ENCODE measurements around the gene IRF8.
A peak's percentile ranks its signal among the peaks of the same experiment; 100 is the strongest.
"Not testable (repeated sequence)": the region's sequence is repeated elsewhere in the genome, so short reads cannot be mapped to it uniquely, and the experiment has no call there.

The IRF8 gene

DNA sequence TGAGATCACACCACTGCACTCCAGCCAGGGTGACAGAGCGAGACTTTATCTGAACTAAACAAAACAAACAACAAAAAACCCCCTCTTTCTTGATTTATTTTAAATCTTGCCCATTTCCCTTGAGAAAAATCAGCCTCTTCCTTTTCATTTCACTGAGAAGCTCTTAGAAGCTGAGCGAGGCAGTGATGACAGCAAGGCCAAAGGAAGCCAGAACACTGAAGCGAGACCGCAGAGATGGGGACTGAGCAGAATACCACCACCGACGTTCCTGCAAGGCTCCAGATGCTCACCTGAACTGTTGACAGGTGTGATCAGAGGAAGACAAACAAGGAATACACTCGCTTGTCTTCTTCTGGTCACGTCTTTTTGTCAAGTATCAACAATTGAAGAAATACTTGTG is 30.5 kb upstream of the IRF8 start:
- DNase-seq (ENCODE audit: low read depth): no peak

- DNase-seq (ENCODE audit: low read depth): no peak
Observed at GRCh38 chr16:85869206-85869605, 29.8 kb upstream of the IRF8 start.

DNA sequence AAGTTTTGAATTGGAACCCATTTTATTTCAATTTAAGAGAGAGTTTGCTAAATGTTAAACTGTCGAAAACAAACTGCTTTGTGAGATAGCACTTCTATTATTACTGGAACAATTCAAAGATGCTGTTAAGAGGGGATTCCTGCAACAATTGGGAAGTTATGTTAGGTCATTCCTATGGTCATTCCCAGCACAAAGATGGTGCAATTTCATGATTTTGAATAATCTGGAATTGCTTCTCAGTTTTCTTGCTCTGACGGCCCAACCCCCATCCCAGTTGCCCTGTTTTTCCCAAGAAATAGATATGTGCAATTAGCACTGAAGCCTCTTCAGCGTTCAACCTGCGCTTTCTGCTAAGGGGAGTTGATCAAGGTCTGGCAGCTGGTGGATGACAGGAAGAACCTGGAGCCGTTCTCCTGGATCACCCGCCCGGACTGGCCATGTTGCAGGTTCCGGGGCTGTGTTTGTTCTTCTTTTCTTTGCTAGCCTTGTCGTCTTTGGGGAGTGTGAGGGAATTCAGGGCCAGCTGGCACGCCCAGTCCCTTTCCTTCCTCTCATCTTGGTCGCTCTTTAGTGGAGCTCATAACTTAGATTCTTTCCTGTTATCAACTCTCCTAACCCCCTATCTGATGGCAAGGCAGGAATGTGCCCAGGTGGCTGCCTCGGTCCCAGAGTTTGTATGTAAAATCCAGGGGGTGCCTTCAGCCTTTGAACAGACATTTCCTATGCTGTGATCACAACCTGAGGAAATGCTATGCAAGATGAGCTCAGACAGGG is 29.0 kb upstream of the IRF8 start:
- no peak for DNase-seq (ENCODE audit: low read depth)

GRCh38 chr16:85871756-85872155 is 27.2 kb upstream of the IRF8 start:
- DNase-seq (ENCODE audit: low read depth): no peak

GRCh38 chr16:85872734-85873133 is 26.2 kb upstream of the IRF8 start:
- no peak for DNase-seq (ENCODE audit: low read depth)

- no peak for DNase-seq (ENCODE audit: low read depth)
Observed at GRCh38 chr16:85873153-85873552, 25.8 kb upstream of the IRF8 start.

GRCh38 chr16:85874031-85874430 is 24.9 kb upstream of the IRF8 start:
- DNase-seq (ENCODE audit: low read depth): not testable (repeated sequence)

GRCh38 chr16:85878407-85878806 is 20.6 kb upstream of the IRF8 start:
- no peak for DNase-seq (ENCODE audit: low read depth)

DNA sequence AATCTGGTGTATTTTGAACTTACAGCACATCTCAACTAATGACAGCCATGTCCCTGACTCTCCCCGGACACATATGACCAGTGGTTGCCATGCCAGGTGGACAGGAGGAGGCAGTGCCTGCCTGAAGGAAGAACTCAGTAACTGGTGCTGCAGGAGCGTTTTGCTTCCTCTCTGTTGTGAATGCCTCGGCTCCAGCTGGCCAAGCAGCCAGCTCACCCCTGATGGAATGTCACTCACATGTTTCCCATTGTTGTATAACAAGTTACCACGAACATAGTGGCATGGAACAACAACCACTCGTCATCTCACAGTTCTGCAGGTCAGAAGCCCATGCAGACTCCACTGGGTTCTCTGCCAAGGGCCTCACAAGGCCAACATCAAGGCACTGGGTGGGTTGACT is 20.1 kb upstream of the IRF8 start:
- DNase-seq (ENCODE audit: low read depth): peak; percentile 8

DNA sequence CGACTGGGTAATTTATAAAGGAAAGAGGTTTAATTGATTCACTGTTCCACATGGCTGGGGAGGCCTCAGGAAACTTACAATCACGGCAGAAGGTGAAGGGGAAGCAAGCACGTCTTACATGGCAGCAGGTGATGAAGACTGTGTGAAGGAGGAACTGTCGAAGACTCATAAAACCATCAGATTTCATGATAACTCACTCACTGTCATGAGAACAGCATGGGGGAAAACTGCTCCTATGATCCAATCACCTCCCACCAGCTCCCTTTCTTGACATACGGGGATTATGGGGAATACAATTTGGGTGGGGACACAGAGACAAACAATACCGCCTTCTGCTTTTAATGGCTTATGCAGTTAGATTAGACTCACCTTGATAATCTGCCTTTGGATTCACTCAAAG is 19.4 kb upstream of the IRF8 start:
- DNase-seq (ENCODE audit: low read depth): no peak

DNA sequence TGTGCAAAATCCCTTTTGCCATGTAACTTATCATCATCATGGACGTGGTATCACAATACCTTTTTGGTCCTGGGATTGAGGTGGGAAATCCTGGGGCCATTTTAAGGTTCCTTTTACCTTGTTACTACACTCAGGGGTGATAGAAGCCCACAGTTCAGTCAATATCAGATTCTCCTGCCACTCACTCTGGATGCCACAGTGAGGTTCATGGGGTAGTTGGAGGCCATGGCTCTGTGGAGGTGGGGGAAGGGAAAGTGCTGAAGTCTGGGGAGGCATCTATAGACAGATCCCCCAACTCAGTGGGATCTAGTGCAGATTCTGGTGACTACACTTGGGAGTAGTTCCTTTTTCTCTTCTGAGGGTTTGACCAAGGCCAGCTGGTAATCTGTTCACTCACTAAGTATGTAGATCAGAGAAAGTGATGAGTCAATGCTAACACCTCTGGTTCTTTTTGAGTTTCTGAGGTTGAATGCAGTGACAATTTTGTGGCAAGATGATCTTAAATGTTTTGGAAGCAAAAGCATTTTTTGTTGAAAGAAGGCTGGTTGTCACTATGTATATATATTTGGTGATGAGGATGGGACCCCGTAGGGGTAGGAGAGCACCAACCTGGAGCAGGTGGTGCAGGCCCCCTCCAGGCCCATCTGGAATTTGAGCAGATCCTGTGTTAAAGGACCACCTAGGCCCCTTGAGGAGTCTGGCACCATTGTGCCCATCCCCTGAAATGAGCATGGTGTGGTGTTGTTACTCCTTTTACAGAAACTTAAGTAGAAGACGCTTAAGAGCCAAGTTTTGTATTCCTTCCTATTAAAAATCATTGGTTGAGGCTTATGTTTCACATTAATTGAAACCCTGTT is 18.8 kb upstream of the IRF8 start:
- no peak for DNase-seq (ENCODE audit: low read depth)

DNA sequence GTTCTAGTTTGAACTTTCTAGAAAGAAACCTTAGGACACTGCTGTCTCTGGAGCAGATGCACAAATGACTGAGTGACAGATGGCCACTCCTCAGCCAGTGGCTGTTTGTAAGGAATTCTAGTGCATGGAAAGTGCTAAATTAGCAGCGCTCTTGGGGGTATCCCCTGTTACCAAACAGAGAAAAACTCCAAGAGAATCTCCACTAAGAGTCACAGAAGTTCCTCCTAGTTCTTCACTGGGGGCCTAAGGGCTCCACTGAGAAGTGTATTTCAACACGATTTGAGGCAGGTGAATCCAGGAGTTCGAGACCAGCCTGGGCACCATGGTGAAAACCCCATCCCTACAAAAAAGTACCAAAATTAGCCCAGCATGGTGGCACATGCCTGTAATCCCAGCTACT is 18.1 kb upstream of the IRF8 start:
- no peak for DNase-seq (ENCODE audit: low read depth)

DNA sequence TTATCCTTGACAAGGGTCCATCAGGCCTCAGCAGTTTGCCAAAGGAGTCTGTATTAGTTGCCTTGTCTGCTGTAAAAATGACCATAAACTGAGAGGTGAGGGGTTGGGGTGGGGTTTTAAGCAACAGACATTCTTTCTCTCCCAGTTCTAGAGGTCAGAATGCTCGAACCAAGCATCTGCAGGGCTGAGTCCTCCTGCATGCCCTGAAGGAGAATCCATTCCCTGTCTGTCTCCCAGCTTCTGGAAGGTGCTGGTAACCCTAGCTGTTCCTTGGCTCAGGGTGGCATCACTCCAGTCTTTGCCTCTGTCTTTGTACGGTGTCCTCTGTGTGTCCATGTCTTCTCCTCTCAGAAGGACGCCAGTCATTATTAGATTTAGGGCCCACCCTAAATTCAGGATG is 17.5 kb upstream of the IRF8 start:
- DNase-seq (ENCODE audit: low read depth): no peak

DNA sequence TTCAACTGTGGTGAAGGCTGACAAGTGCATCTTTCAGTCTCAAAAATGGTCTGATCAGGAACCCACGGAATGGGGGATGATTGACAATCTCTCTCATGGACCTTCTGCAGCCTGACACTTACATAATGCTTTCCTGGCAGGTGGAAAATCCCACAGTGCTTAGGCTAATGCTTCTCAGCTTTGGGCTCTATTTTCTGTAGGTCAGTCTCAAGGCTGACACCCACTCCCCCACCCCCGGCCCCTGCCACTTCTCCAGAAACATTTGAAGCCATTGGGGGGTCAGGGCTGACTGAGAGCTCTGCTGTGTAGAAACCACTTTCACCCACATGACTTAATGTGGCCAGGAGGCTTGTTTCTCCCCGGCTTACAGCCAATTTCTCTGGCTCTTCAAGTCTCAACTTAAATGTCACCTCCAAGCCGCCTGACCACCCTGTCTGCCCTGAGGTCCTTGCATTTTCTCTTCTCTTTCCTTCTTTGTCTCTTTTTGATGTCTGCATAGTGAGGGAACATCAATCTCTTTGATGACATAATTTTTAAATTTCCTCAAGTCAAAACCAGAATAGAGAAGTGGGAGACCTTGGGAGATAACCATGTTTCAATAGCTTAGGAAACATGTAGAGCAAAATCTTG is 16.7 kb upstream of the IRF8 start:
- DNase-seq (ENCODE audit: low read depth): no peak

- no peak for DNase-seq (ENCODE audit: low read depth)
Observed at GRCh38 chr16:85883813-85884212, 15.1 kb upstream of the IRF8 start.

- DNase-seq (ENCODE audit: low read depth): no peak
Observed at GRCh38 chr16:85884808-85885463, 14.0 kb upstream of the IRF8 start.

- no peak for DNase-seq (ENCODE audit: low read depth)
Observed at GRCh38 chr16:85885537-85885936, 13.4 kb upstream of the IRF8 start.

- no peak for DNase-seq (ENCODE audit: low read depth)
Observed at GRCh38 chr16:85888405-85889331, 10.3 kb upstream of the IRF8 start.

- DNase-seq (ENCODE audit: low read depth): no peak
Observed at GRCh38 chr16:85891033-85891775, 7.8 kb upstream of the IRF8 start.

GRCh38 chr16:85891776-85892166 is 7.2 kb upstream of the IRF8 start:
- no peak for DNase-seq (ENCODE audit: low read depth)

DNA sequence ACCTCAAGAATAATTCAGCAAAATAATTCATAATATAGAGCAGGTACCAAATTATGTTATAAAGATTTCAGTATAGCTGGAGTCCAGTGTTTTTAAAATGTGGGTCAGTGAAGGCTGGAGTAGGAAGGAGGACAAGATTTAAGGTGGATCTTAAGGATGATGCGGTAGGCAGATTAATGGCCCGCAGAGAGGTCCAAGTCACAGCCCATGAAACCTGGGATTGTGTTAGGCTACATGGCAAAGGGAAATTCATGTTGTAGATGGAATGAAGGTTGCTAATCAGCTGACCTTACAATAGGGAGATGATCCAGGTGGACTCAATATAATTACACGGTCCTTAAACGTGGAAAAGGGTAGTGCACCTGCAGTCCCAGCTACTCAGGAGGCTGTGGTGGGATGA is 6.2 kb upstream of the IRF8 start:
- DNase-seq (ENCODE audit: low read depth): no peak

Data from stromal cell of bone marrow (primary cell).